PC-9 (cell line): ENCODE results near the gene MICAL2. TPM values are rescaled to one million over a fixed set of nuclear protein-coding genes. Genes with fewer than 3 reads are reported as not detected.

ENCODE experiments used
- BruUV-seq: library from RNA; stranded (reverse); fragments of 400-500 nt; replicated peaks from 2 replicates; lab custom pipeline; 2021; lab: Mats Ljungman, UMichigan
- CTCF ChIA-PET: fragments of 300-600 bp; sonication (Branson Sonifier 250); formaldehyde crosslinking; loops from one replicate; lab custom pipeline; 2022; ENCODE audit warnings: antibody characterized with exemption; lab: Charles Lee
- POLR2A ChIA-PET: fragments of 300-600 bp; sonication (Branson Sonifier 250); formaldehyde crosslinking; loops from one replicate; lab custom pipeline; 2022; ENCODE audit warnings: antibody characterized with exemption; ENCODE audit not compliant: unreplicated experiment; lab: Charles Lee
- DNase-seq, 2 experiments: peaks; one replicate each; pipeline versions ENCODE4 v3.0.0 to v3.0.0-alpha.2; 2015 to 2022; ENCODE audit warnings: mixed read lengths in 1 of 2
- H2AFZ ChIP-seq: fragments of 200-600 bp; sonication (generic); 2 replicates; pipeline ENCODE4 v1.8.1; 2017; ENCODE audit warnings: antibody characterized with exemption
- H3F3A ChIP-seq: fragments of 200-600 bp; sonication (generic); 2 replicates; pipeline ENCODE4 v1.8.1; 2017; ENCODE audit warnings: antibody characterized with exemption, mild to moderate bottlenecking, low read depth; ENCODE audit not compliant: insufficient read depth
- H3K27ac ChIP-seq: fragments of 200-600 bp; sonication (generic); 2 replicates; pipeline ENCODE4 v1.6.1; 2016; ENCODE audit warnings: mixed run types
- H3K27me3 ChIP-seq: fragments of 200-600 bp; sonication (generic); 2 replicates; pipeline ENCODE4 v1.6.1; 2016; ENCODE audit warnings: low read depth, mixed run types; ENCODE audit not compliant: insufficient read depth
- H3K36me3 ChIP-seq: fragments of 200-600 bp; sonication (generic); 2 replicates; pipeline ENCODE4 v1.6.1; 2016; ENCODE audit warnings: low read depth, mixed run types
- H3K4me1 ChIP-seq: fragments of 200-600 bp; sonication (generic); replicated peaks from 2 replicates; pipeline ENCODE4 v1.6.1; 2016; ENCODE audit warnings: mixed run types; ENCODE audit not compliant: insufficient read depth
- H3K4me2 ChIP-seq: fragments of 200-600 bp; sonication (generic); 2 replicates; pipeline ENCODE4 v1.6.1; 2017; ENCODE audit warnings: mixed run types
- H3K4me3 ChIP-seq: fragments of 200-600 bp; sonication (generic); 2 replicates; pipeline ENCODE4 v1.6.1; 2016; ENCODE audit warnings: mixed run types
- H3K79me2 ChIP-seq: fragments of 200-600 bp; sonication (generic); 2 replicates; pipeline ENCODE4 v1.6.1; 2017; ENCODE audit warnings: low read depth, mixed run types
- H3K9me2 ChIP-seq: fragments of 200-600 bp; sonication (generic); 2 replicates; pipeline ENCODE4 v1.8.1; 2017; ENCODE audit warnings: mild to moderate bottlenecking; ENCODE audit not compliant: insufficient read depth
- H3K9me3 ChIP-seq: fragments of 200-600 bp; sonication (generic); 2 replicates; pipeline ENCODE4 v1.8.1; 2016; ENCODE audit warnings: low read depth; ENCODE audit not compliant: insufficient read depth
- H4K20me1 ChIP-seq: fragments of 200-600 bp; sonication (generic); 2 replicates; pipeline ENCODE4 v1.8.1; 2017; ENCODE audit not compliant: insufficient read depth
- EZH2 ChIP-seq: fragments of 200-600 bp; sonication (generic); IDR thresholded peaks from 2 replicates; pipeline ENCODE4 v1.8.0; 2017; ENCODE audit warnings: antibody characterized with exemption, low read depth
- intact Hi-C: fragments of 100-400 bp; cut with micrococcal nuclease; formaldehyde crosslinking; loops from one replicate; pipeline ENCODE4 v1.10.0; 2022; ENCODE audit not compliant: unreplicated experiment
- total RNA-seq: library from RNA; stranded (reverse); gene quantifications from 2 replicates; pipeline ENCODE4 v1.2.3, GENCODE V29; 2021
- TF ChIP-seq, protein P1 (sequence below): fragments of 200-600 bp; sonication (generic); conservative IDR thresholded peaks from 2 replicates; pipeline ENCODE4 v1.6.1; 2017; ENCODE audit warnings: mixed run types, antibody characterized with exemption, mild to moderate bottlenecking, moderate library complexity

Gene MICAL2
- total RNA-seq, 1 experiment from 2014 or later, result 32.4 TPM

DNA sequence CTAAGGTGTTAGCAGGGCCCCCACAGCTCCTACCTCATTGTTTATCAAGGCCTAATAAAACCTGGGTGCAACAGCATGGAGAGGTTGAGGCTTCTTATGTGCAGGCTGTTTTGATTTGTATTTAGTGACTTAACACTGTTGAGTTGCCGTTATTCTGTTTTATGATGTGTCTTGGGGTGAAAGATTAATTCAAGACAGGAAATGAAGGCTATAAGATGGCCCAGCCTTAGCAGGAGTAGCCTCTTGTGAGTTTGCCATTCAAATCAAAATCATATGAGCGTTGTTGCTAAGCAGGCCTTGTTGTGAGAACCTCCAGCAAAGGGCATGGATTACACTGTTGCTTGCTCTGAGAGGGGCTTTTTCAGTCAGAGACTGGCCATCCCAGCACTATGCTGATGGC, 31.8 kb downstream of the MICAL2 start:
- Histone ChIP-seq H4K20me1 (no peaks in the 10 kb centered on the region), H3K27ac (no peak overlapping the region), H3K27me3 (no peaks in the 10 kb centered on the region), H3K79me2 (no peaks in the 10 kb centered on the region), H3F3A (no peaks in the 10 kb centered on the region; the same call in 1 of the 2 replicates), H3K4me2 (no peak overlapping the region), H2AFZ (no peak overlapping the region), H3K9me3 (no peaks in the 10 kb centered on the region), H3K9me2 (no peaks in the 10 kb centered on the region), H3K36me3 (0 out of 2 replicates have a peak, but pooled peaks cover 10% of the 10 kb centered on the region), H3K4me3 (no peak overlapping the region), H3K4me1 (peaks cover 27% of the 10 kb centered on the region)
- intact Hi-C loops, result no loop called here
- no peak for DNase-seq
- CTCF ChIA-PET, result no interaction called here
- POLR2A ChIA-PET, result no interaction called here
- TF ChIP-seq, protein P1, sequence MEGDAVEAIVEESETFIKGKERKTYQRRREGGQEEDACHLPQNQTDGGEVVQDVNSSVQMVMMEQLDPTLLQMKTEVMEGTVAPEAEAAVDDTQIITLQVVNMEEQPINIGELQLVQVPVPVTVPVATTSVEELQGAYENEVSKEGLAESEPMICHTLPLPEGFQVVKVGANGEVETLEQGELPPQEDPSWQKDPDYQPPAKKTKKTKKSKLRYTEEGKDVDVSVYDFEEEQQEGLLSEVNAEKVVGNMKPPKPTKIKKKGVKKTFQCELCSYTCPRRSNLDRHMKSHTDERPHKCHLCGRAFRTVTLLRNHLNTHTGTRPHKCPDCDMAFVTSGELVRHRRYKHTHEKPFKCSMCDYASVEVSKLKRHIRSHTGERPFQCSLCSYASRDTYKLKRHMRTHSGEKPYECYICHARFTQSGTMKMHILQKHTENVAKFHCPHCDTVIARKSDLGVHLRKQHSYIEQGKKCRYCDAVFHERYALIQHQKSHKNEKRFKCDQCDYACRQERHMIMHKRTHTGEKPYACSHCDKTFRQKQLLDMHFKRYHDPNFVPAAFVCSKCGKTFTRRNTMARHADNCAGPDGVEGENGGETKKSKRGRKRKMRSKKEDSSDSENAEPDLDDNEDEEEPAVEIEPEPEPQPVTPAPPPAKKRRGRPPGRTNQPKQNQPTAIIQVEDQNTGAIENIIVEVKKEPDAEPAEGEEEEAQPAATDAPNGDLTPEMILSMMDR, result no peak
- no peak for TF ChIP-seq EZH2
- no TSS peak for BruUV-seq

DNA sequence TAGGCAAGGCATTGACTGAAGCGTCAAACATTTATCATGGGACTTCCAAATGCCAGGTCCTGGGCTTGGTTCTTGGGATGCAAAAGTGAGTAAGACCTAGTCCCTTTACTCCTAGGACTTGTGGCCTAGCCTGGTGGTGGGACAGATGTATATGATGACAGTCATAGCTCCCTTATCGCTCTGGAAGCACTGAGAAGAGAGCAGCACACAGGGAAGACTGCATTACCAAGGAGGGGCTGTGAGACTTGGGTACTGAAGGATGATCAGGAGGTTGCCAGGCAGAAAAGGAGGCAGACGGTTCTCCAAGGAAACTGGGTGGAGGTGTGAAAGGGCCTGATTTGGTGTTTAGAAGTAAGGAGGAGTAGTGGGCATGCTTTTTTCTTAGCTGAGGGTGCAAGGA, 32.5 kb downstream of the MICAL2 start:
- peaks cover 27% of the 10 kb centered on the region for H3K4me1 ChIP-seq
- H2AFZ ChIP-seq, result no peak overlapping the region
- H3K9me2 ChIP-seq, result no peaks in the 10 kb centered on the region
- no peak overlapping the region for H3K4me3 ChIP-seq
- no peak for DNase-seq
- no peaks in the 10 kb centered on the region for H3K27me3 ChIP-seq
- BruUV-seq, result no TSS peak
- intact Hi-C loops, result no loop called here
- H4K20me1 ChIP-seq, result no peaks in the 10 kb centered on the region
- H3K9me3 ChIP-seq, result no peaks in the 10 kb centered on the region
- TF ChIP-seq EZH2, result no peak
- TF ChIP-seq, protein P1, result no peak
- CTCF ChIA-PET, result no interaction called here
- H3K36me3 ChIP-seq, result 0 out of 2 replicates have a peak, but pooled peaks cover 10% of the 10 kb centered on the region
- H3K79me2 ChIP-seq, result no peaks in the 10 kb centered on the region
- POLR2A ChIA-PET, result no interaction called here
- no peak overlapping the region for H3K27ac ChIP-seq
- no peak overlapping the region for H3K4me2 ChIP-seq
- H3F3A ChIP-seq, result no peaks in the 10 kb centered on the region; the same call in 1 of the 2 replicates

DNA sequence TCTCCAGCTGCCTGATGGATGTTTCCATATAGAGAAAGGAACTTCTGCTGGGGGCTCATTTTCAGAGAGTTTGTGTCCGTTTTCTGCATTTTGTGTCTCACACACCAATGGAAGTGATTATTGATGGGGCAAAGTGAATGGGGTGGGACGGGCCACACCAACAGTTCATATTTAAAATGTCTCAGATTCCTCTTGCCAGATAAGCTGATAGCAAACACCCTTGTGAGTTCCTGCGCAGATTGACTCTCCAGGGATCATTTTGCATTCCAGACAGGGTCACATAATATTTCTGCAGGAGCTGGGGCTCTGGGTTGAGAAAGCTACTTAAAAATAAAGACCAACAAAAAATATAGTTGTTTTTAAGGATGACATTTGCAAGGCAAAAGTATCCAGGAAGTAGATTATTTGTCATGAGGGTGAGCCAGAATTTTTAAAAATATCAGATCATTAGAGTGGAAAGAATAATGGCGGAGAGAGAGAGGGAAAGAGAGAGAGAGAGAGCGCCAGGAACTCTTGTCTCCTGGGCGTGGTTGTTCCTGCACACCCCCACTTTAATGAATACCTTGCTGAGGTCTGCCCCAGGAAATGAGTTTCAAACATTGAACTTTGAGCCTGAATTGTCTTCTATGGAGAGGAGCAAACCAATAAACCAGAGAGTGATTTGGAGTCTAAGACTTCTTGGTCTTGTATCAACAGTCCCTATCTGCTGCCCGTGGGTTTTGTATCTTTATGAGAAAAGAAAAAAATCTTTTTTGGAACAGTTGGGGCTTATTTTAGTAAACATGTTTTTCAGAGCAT, 33.3 kb downstream of the MICAL2 start:
- BruUV-seq, result no TSS peak
- H3K4me2 ChIP-seq, result no peak overlapping the region
- no peak overlapping the region for H3K27ac ChIP-seq
- no peaks in the 10 kb centered on the region; the same call in 1 of the 2 replicates for H3F3A ChIP-seq
- no peaks in the 10 kb centered on the region for H3K27me3 ChIP-seq
- H3K4me3 ChIP-seq, result no peak overlapping the region
- CTCF ChIA-PET, result no interaction called here
- POLR2A ChIA-PET, result no interaction called here
- no peaks in the 10 kb centered on the region for H4K20me1 ChIP-seq
- intact Hi-C loops, result no loop called here
- peaks cover 27% of the 10 kb centered on the region for H3K4me1 ChIP-seq
- no peaks in the 10 kb centered on the region for H3K9me2 ChIP-seq
- H3K36me3 ChIP-seq, result 0 out of 2 replicates have a peak, but pooled peaks cover 10% of the 10 kb centered on the region
- H3K9me3 ChIP-seq, result no peaks in the 10 kb centered on the region
- no peaks in the 10 kb centered on the region for H3K79me2 ChIP-seq
- no peak overlapping the region for H2AFZ ChIP-seq
- TF ChIP-seq, protein P1, result no peak
- no peak for TF ChIP-seq EZH2
- DNase-seq, result no peak
